Skin of body (tissue), 2 donors: Measurements from ENCODE around the gene TFAP2A. TPM values are rescaled to one million over a fixed set of nuclear protein-coding genes. Genes with fewer than 3 reads are reported as not detected.

Source experiments
- small RNA-seq: library from RNA; depleted of rRNA; stranded (forward); fragments of <200 nt; gene quantifications from one replicate; pipeline ENCODE3, GENCODE V24; 2014; ENCODE audit warnings: low replicate concordance
- total RNA-seq: library from RNA; depleted of rRNA; stranded (reverse); fragments of >200 nt; gene quantifications from one replicate; pipeline ENCODE4 v1.2.3, GENCODE V29; 2014

TFAP2A gene
- total RNA-seq, 1 donor from 2014 or later, result 25.0 TPM

Small RNA genes lying within 50 kb of the gene (small RNA-seq; reads per million reads assigned to genes)
- gene MIR5689, result not detected

Other genes starting within 250 kb of the TFAP2A start
- gene GCNT2, start 106.3 kb upstream of the TFAP2A start, total RNA-seq, result 8.7 TPM